Activated naive CD4-positive, alpha-beta T cell treated with anti-CD3 and anti-CD28 coated beads, Interleukin-2, amount 50 U/mL, for 72 hours (primary cell): ENCODE results near the gene POTEB3. TPM values are rescaled to one million over a fixed set of nuclear protein-coding genes. Genes with fewer than 3 reads are reported as not detected.
"Not testable (repeated sequence)": the region's sequence is repeated elsewhere in the genome, so short reads cannot be mapped to it uniquely, and the experiment has no call there.

Source experiments
- ATAC-seq, 2 donors: fragments of 150-1000 bp; cut with Tn5 transposase; 2 replicates each; pipeline ENCODE4 v1.10.0; 2021; ENCODE audit warnings: mild to moderate bottlenecking in 2 of 2, moderate library complexity in 2 of 2
- DNase-seq, 2 donors: peaks; one replicate each; pipeline ENCODE4 v3.0.0; 2021 to 2022; ENCODE audit warnings: low spot score in 2 of 2
- H3K27ac Mint-ChIP-seq, 2 donors: one replicate each; pipeline ENCODE4 v1.8.0; 2022; ENCODE audit warnings: mild to moderate bottlenecking in 2 of 2, mixed read lengths in 2 of 2
- H3K36me3 Mint-ChIP-seq, 2 donors: one replicate each; pipeline ENCODE4 v1.8.0; 2022; ENCODE audit warnings: mixed read lengths in 2 of 2
- H3K9me3 Mint-ChIP-seq, 2 donors: one replicate each; pipeline ENCODE4 v1.8.0; 2022; ENCODE audit warnings: mixed read lengths in 2 of 2
- total RNA-seq, 2 donors: library from RNA; stranded (reverse); gene quantifications; one replicate each; pipeline ENCODE4 v1.2.3, GENCODE V29; 2022

Gene POTEB3
- not detected for total RNA-seq

DNA sequence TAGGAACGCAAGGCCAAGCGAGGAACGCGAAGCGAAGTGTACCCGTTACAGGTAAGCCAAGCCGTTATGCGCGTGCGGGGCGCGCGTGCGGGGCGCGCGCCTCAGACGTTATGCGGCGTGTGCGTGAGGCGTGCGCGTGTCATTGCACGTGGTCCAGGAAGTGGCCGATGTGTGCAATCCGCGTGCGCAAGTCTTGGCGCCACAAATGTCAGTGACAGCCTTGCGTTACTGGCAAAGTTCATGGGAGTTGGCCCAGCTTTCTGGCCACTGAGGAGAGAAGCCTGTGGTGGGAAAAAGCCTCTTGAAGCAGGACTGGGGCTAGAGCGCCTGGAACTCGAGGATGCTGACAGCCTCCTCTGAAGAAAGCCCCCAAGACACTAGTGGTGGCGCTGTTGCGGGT, at the start of gene POTEB3:
POTEB3 (minus strand) TSS at position 101 of the 400 bp plus-strand sequence. CDS start 488 bp downstream, outside the sequence.
- H3K27ac Mint-ChIP-seq, ATAC-seq, H3K36me3 Mint-ChIP-seq, DNase-seq, H3K9me3 Mint-ChIP-seq: not testable (repeated sequence)

- ATAC-seq, H3K27ac Mint-ChIP-seq, H3K36me3 Mint-ChIP-seq, H3K9me3 Mint-ChIP-seq, DNase-seq: not testable (repeated sequence)
These were observed 13.4 kb upstream of the POTEB3 start for GRCh38 chr15:21453683-21454082.

GRCh38 chr15:21451920-21452563, 11.7 kb upstream of the POTEB3 start:
- ATAC-seq, H3K36me3 Mint-ChIP-seq, H3K27ac Mint-ChIP-seq, DNase-seq, H3K9me3 Mint-ChIP-seq: not testable (repeated sequence)

GRCh38 chr15:21451487-21451886, 11.2 kb upstream of the POTEB3 start:
- ATAC-seq, H3K9me3 Mint-ChIP-seq, DNase-seq: not testable (repeated sequence)

GRCh38 chr15:21407366-21407765, 32.9 kb downstream of the POTEB3 start:
- H3K9me3 Mint-ChIP-seq, ATAC-seq, H3K27ac Mint-ChIP-seq, DNase-seq, H3K36me3 Mint-ChIP-seq: not testable (repeated sequence)

More at GRCh38 chr15:21451487-21451886, 11.2 kb upstream of the POTEB3 start:
- not testable (repeated sequence) for H3K36me3 Mint-ChIP-seq, H3K27ac Mint-ChIP-seq

DNA sequence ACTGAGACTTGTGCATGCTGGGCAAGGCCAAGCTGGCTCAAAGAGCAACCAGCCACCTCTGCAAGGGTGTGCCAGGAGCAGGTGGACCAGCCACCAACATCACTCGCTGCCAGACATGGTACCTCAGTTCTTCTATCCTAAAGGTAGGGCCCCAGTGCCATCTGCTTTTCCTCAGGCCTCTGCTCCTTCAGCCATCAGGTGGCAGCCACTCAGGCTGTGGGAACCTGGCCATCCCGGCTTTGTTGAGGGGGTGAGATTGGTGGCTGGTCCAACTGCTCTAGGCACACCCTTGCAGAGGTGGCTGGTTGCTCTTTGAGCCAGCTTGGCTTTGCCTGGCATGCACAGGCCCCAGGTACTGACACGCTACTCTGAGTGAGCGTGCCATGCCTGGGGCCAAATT, 38.8 kb downstream of the POTEB3 start:
- ATAC-seq, H3K36me3 Mint-ChIP-seq, H3K9me3 Mint-ChIP-seq, H3K27ac Mint-ChIP-seq, DNase-seq: not testable (repeated sequence)

DNA sequence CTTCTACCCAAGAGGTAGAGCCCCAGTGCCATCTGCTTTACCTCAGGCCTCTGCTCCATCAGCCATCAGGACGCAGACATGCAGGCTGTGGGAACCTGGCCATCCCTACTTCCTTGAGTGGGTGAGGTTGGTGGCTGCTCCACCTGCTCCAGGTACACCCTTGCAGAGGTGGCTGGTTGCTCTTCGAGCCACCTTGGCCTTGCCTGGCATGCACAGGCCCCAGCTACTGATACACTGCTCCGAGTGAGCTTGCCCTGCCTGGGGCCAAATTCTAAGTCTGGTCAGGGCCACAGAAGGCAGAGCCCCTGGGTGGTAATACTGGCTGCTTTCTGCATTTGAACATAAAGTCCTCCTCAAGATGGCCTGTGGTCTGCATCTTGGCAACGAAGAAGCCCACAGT, 41.2 kb downstream of the POTEB3 start:
- not testable (repeated sequence) for H3K27ac Mint-ChIP-seq, H3K9me3 Mint-ChIP-seq, DNase-seq, ATAC-seq, H3K36me3 Mint-ChIP-seq

DNA sequence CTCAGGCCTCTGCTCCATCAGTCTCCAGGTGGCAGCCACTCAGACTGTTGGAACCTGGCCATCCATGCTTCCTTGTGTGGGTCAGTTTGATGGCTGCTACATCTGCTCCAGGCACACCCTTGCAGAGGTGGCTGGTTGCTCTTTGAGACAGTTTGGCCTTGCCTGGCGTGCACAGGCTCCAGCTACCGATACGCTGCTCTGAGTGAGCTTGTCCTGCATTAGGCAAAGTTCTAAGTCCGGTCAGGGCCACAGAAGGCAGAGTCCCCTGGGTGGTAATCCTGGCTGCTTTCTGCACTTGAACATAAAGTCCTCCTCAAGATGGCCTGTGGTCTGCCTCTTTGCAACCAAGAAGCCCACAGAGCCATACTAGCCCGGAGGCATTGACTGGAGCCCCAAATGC, 41.8 kb downstream of the POTEB3 start:
- ATAC-seq, DNase-seq, H3K9me3 Mint-ChIP-seq, H3K36me3 Mint-ChIP-seq, H3K27ac Mint-ChIP-seq: not testable (repeated sequence)

GRCh38 chr15:21397656-21398055, 42.6 kb downstream of the POTEB3 start:
- H3K36me3 Mint-ChIP-seq, H3K9me3 Mint-ChIP-seq, H3K27ac Mint-ChIP-seq, DNase-seq, ATAC-seq: not testable (repeated sequence)

DNA sequence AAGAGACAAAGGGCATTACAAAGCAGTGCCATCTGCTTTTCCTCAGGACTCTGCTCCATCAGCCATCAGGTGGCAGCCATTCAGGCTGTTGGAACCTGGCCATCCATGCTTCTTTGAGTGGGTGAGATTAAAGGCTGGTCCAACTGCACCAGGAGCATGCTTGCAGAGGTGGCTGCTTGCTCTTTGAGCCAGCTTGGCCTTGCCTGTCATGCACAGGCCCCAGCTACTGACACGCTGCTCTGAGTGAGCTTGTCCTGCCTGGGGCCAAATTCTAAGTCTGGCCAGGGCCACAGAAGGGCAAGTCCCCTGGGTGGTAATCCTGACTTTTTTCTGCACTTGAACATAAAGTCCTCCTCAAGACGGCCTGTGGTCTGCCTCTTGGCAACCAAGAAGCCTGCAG, 43.1 kb downstream of the POTEB3 start:
- ATAC-seq, H3K27ac Mint-ChIP-seq, DNase-seq, H3K36me3 Mint-ChIP-seq, H3K9me3 Mint-ChIP-seq: not testable (repeated sequence)

DNA sequence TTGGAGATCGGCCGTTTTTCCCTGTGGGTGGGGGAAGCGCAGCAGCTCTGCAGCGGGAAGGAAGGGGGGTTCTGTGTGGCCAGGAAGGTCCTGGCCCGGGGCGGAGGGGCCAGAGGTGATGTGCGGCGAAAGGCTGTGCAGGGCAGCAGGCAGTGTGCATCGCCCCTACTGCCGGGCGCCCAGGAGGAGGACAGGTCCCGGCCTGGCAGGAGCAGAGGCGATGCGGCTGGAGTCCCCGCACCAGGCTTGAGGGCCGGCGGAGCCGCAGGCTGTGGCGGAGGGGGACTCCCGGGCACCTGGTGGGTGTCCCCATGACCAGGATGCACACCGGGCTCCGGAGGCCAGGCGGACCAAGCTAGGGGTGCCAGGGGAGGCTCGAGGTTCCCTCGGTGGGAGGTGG, 54.3 kb downstream of the POTEB3 start:
- not testable (repeated sequence) for H3K36me3 Mint-ChIP-seq, ATAC-seq, H3K9me3 Mint-ChIP-seq, DNase-seq, H3K27ac Mint-ChIP-seq

- H3K27ac Mint-ChIP-seq, H3K9me3 Mint-ChIP-seq, H3K36me3 Mint-ChIP-seq, DNase-seq, ATAC-seq: not testable (repeated sequence)
These were observed 56.3 kb downstream of the POTEB3 start for GRCh38 chr15:21383866-21384485.

- not testable (repeated sequence) for H3K9me3 Mint-ChIP-seq, ATAC-seq, DNase-seq, H3K36me3 Mint-ChIP-seq, H3K27ac Mint-ChIP-seq
These were observed 66.6 kb downstream of the POTEB3 start for GRCh38 chr15:21373682-21374081.

DNA sequence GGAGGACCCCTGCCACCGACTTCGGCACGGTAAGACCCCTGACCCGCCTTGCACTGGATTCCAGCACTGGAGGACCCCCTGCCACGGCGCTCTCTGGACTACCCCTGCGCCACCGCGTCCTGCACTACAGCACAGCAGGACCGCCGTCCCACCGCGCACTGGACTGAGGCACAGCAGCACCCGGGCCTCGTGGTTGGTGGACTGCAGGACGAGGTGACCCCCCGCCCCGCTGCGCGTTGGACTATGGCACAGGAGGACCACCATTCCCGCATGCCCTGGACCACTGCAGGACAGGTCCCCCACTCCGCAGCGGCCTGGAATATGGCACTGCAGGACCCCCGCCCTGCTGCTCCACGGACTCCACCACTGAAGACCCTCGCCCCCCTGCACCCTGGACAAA, 71.1 kb downstream of the POTEB3 start:
- DNase-seq, H3K9me3 Mint-ChIP-seq, ATAC-seq, H3K27ac Mint-ChIP-seq, H3K36me3 Mint-ChIP-seq: not testable (repeated sequence)

DNA sequence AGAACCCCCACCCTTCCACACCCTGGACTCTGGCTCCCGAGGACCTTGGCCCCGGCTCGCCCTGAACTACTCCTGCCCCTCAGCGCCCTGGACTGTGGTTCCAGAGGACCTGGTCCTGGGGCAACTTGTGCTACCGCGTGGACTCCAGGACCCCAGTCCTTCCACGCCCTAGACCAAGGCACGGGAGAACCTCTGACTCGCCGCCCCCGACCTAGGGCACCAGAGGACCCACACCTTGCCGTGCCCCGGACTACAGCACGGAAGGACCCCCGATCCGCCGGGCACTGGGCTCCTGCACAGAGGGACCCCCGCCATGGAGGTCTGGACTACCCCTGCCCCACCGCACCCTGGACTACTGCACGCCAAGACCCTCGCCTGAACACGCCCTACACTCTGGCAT, 71.7 kb downstream of the POTEB3 start:
- H3K27ac Mint-ChIP-seq, H3K36me3 Mint-ChIP-seq, ATAC-seq, DNase-seq, H3K9me3 Mint-ChIP-seq: not testable (repeated sequence)
